Stimulated activated CD4-positive, alpha-beta T cell treated with anti-CD3 and anti-CD28 coated beads, Interleukin-4, amount 100 ng/mL, for 24 hours (primary cell): ENCODE measurements around the gene ZNF143.
"Not testable (repeated sequence)": the region's sequence is repeated elsewhere in the genome, so short reads cannot be mapped to it uniquely, and the experiment has no call there.

ENCODE experiments used
- DNase-seq: peaks from one replicate; pipeline ENCODE4 v3.0.0-alpha.2; 2020

Gene ZNF143

DNA sequence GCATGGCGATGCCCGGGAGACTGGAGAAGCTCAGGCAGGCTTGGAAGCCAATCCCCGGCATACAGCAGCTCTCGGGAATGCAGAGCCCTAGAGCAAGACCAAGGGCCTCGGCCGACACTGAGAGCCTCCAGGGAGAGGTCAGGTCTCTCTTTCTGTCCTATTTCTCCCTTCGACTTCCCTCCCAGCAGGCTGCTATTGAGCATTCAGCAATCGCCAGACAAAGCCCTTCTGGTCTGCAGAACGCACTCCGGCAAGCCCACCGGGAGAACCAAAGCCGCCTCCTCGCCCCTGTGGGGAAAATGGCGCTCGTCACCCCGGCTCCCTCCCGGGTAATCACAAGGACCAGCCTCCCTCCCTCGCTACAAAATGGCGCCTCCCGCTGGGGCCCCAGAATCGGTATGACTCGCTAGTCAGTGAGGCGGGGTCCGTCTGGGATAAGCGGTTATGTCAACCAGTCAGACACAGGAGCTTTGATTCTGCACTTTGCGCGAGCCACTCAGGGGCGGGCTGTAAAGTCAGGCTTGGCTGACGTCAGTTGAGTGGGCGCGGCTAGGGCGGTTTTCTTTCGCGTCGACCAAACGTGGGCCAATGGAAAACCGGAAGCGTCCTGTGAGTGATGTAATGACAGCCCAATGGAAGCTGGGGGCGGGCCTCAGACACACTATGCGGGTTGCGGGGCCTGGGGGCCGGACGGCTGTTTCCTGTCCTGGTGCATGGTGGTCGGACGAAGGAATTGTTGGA is at the start of gene ZNF143:
TSS of gene ZNF143 (plus strand) at position 691 of the 741 bp plus-strand sequence. CDS start 10,297 bp downstream, outside the sequence.
- peak; percentile 100 for DNase-seq

DNA sequence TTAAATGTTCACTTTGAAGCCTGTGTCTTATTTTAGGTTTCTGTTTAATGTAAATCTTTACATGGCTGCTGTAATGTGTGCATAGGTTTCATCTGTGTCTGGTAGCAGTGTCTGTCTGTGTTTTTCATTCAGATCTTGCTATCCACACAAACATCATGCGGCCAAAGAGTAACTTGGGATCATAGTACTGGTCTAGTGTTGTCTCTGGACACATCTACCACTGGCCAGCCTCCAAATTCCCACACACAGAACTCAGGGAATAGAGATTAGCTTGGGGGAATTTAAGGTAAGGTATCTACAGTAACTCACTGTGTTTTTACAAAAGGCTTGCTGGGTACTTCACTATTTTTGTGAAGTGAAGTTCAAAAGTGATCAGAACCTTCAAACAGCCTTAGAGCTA is 32.1 kb upstream of the ZNF143 start:
- DNase-seq: no peak

DNA sequence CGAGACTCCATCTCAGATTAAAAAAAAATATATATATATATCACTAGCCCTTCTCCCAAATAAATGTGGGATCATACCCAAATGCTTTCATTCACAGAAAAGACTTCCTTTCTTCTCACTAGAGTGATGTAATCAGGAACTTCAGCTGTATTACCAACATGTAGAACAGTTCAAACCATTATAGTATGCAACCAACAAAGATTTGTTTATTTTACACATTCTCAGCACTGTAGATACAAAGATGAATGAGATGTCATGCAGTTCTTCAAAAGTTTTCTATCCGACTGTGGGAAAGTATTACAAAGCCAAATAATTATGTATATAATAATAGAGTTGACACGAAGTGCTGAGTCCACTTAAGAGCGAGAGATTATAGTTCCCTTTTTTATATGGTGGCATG is 22.2 kb upstream of the ZNF143 start:
- DNase-seq: no peak

DNA sequence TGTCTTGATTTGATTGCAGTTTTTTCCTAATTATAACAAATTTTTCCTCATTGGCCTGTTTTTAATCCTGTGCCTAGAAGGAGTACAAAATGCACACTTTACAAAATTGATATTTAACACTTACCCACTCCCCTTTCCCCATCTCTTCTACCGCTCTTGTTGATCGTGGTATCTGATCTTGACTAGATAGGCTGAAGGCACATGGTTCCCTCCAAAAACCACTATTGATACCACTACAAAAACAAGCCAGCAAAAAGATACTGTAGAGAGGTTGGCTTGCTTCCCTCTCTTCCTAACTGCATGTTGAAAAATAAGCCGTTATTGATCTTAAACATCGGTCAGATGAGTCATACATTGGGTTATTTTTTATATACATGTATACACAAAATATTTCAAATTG is 14.6 kb upstream of the ZNF143 start:
- no peak for DNase-seq

DNA sequence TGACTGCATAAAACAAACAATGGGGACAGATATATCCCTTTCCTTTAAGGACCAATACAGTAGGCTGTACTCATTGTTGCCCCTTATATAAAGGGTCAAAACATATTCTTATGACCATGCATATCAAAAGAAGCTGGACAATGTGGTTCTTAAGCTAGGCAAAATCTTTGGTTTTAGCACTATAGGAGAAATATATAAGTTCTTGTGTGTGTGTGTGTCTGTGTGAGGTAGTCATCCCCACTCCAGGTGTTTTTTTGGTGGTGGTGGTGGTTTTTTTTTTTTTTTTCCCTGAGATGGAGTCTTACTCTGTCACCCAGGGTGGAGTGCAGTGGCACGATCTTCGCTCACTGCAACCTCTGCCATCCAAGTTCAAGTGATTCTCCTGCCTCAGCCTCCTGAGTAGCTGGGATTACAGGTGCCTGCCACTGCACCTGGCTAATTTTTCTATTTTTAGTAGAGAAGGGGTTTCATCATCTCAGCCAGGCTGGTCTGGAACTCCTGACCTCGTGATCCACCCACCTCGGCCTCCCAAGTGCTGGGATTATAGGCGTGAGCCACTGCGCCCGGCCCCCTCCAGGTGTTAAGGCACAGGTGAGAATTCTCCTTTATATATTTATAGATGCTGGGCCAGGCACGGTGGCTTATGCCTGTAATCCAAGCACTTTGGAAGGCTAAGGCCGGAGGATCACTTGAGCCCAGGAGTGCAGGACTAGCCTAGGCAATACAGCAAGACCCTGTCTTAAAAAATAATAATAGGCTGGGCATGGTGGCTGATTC is 12.0 kb upstream of the ZNF143 start:
- DNase-seq: no peak

DNA sequence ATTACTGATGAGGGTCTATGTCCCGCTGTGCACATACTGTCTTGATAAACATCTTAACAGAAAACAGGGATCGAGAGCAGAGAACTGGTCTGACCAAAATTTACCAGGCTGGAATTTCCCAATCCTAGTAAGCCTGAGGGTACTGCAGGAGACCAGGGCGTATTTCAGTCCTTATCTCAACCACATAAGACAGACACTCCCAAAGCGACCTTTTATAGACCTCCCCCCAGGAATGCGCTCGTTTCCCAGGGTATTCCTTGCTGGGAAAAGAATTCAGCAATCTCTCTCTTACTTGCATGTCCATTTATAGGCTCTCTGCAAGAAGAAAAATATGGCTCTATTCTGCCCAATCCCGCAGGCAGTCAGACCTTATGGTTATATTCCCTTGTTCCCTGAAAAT is 8.8 kb upstream of the ZNF143 start:
- DNase-seq: not testable (repeated sequence)

DNA sequence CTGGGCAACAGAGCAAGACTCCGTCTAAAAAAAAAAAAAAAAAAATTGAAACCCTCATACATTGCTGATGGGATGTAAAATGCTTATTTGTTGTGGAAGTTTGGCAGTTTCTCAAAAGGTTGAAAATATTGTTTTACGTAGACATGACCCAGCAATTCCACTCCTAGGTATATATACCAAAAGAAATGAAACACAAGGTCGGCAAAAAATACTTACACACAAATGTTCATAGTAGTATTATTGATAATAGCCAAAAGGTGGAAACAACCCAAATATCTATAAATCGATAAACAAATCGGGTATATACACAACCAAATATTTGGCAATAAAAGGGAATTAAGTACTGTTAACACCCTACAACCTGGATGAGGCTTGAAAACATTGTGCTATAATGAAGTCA is 5.1 kb upstream of the ZNF143 start:
- DNase-seq: no peak

DNA sequence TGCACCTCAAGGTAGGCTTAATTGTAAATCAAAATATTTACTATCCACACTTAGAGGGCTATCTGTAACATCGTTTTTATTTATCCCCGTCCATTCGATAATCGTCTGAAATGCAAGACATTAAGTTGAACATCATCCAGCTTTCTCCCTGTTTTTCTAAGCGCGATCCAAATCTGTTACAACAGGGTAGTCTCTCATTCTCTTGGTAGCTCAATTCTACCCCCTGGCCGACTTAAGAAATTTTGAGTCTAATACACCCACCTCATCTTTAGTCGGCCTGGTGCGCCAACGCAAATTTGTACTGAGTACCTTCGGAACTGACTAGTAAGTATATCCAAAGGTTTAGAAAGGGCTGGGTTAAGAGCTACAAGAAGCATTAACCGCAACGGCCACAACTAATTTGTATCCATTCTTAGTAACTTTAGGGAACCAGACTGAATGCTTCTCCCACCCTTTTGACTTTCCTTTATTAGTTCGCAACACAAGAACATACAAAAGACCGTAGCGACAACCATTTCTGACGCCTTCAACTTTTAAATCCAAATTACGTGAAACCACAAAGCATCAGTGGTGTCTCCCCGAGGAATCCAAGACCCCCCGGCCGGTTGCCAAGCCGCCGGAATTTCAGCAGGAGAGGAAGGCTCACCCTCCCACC is 1.0 kb upstream of the ZNF143 start:
- peak; percentile 57 for DNase-seq

DNA sequence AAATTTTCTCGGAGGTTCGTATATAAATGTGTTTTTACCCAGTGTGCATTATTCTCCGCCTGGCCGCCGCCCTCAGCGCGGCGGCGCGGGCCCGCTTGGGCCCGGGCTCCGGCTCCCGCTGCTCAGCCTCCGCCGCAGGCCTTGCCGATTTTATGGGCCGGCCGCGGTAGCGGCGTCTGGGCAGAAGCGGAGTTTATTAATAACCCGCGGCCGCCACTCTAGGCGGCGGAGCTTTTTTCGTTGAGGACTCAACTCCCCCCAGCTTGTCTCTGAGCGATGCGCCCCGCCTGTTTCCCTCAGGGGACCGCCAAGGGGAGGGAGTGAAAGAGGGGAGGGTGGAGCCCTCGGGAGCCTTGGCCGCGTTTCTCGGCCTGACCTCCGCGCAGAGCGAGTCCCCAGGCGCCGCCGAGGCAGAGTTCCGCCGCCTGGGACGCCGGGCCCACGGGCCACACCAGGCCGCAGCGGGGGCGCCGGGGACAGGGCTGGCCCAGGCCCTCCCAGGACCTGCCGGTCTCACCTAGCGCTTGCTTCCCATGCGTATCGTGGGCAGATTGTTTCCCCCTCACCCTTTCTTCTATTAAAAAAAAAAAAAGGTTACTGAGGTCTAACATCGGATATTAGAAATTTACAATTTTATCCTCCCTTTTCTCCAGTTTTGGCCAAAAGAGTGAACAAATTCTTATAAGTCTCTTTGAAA is 399 bp downstream of the ZNF143 start:
- DNase-seq: peak; percentile 80

DNA sequence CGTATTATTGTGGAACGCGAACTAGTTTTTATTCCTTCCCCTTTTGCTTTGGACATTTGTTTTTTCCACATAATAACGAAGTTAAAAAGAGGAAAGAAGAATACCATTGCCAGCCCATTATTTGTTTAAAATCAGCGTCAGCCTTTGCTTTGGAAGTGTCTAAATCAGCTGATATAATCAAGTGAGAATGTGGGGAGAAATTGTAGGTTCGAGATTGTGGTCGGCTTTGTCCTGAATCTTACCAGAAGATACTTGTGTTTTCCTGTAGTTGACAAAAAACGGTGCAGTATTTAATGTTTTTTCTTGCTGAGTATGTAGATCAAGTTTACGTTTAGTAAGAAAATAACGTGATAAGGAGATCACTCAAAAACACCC is 935 bp downstream of the ZNF143 start:
- no peak for DNase-seq

DNA sequence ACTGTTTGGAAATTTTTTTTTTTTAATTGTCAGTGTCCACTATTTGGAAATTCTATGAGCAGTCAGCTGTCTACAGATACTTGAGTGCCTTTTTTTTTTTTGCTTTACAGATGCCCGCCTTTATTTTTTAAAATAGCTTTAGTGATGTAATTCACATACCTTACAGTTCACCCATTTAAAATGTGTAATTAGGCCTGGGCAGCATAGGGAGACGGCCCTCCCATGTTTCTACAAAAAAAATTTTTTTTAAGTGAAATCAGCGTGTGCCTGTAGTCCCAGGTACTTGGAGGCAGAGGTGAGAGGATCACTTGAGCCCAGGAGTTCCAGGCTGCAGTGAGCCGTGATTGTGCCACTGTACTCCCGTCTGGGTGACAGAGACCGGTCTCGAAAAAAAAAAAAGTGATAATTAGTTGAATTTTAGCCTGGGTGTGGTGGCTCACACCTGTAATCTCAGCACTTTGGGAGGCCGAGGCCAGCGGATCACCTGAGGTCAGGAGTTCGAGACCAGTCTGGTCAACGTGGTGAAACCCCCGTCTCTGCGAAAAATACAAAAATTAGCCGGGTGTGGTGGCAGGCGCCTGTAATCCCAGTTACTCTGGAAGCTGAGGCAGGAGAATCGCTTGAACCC is 1.5 kb downstream of the ZNF143 start:
- DNase-seq: no peak

DNA sequence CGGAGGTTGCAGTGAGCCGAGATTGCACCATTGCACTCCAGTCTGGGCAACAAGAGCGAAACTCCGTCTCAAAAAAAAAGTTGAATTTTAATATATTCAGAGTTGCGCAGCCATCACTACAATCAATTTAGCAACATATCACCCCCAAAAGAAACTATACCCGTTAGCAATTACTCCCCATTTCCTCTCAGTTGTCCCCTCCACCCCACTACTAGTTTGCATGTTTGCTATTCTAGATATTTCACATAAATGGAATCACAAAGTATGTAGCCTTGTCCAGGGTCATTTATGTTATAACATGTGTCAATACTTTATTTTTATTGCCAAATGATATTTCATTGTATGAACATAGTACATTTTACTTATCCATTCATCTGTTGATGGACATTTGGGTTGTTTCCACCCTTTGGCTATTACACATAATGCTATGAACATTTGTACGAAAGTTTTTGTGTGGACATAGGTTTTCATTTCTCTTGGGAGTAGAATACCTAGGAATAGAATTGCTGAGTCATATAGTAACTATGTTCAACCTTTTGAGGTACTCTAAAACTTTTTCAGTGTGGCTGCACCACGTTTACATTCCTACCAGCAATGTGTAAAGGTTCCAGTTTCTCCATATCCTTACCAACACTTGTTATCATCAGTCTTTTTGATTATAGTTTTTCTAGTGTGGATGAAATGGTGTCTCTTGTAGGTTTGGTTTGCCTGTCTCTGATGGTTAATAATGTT is 2.2 kb downstream of the ZNF143 start:
- no peak for DNase-seq

DNA sequence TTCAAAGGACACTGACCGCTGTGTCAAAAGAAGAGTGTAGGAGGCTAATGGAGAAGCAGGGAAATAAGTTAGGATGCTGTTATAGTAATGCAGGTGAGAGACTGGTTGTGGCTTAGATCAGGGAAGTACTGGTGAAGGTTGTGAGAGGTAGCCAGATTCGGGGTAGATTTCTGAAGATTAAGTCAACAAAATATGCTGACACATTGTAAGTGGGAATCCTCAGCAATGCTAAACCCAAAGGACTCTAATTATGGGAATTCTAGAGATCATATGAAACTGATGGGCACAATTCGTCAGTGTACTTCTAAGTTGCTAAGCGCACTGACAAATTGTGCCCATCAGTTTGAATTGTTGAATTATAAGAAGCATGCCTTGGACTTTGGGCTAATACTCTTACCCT is 10.0 kb downstream of the ZNF143 start:
- DNase-seq: no peak

DNA sequence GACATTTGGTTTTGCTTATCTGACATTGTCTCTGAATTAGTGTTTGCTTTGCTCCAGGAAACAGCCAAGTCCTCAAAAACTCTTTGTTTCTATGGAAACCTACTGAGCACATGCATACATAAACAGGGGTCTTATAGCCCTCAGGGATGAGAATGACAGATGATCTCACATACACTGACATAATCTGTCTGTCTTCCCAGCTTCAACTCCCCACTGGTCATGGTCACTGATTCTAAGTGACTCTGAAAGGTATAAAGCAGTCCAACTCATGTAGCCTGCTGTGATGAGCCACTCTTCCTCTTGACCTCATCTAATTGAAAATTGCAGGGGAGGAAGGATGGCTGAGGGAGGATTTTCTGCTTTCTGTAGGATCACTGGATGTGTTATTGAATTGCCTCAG is 12.6 kb downstream of the ZNF143 start:
- DNase-seq: no peak

DNA sequence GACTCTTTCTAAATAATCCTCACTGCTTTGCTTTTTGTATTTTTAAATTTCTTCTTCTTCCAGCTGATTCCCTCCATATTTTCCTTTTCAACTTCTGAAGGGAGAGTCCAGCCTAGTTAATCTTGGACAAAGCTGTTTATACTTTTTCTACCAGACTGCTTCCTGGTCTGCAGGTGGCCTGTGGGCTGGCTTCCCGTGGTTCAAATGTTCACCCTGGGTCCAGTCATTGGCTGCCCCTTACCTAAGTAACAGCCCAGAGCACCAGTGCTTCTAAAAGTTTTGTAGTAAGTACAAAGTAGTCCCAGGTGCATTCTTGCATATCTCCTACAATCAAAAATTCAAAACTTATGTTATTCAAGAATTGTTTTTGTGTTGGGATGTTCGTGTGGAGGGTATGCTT is 19.1 kb downstream of the ZNF143 start:
- DNase-seq: no peak

DNA sequence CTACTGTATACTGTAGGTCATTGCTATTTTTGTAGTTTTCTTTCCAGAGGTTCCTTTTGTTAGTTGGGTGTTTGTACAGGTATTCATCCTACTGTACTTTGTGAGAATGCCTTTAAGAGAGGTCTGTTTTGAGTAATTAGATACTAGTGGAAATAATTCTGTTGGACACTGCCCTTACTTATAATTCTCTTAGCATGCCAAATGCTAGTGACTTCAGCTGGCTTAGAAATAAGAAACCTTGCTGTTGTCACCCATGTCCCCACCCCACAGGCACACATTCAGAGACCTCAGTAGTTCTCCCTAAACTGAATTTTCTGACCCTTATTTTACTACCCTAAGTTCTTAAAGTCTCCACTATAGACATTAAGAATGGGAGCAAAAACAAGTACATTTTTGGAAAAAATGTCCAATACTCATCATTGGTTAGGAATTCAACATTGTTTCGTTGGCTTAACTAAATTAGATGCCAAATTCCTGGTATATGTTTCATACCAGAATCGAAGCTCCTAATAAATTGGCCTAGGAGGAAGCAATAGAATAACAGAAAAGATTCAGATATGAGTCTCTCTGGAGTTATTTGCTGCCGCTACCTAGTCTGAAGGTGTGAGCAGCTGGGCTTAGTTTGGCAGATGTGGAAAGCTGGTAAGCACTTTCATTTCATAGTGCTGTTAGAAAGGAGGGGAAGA is 28.4 kb downstream of the ZNF143 start:
- no peak for DNase-seq

DNA sequence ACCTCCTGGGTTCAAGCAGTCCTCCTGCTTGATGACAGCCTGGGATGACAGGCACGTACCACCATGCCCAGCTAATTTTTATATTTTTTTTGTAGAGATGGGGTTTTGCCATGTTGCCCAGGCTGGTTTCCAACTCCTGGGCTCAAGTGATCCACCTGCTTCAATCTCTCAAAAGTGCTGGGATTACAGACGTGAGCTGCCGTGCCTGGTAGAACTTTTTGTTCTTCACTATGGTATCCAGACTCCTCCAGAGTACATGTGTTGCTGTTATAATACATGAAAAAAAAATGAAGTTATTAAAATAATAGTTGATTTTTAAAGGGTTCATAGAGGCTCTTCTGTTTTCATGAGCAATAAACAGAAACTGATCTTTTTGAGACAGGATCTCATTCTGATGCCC is 29.6 kb downstream of the ZNF143 start:
- DNase-seq: no peak

DNA sequence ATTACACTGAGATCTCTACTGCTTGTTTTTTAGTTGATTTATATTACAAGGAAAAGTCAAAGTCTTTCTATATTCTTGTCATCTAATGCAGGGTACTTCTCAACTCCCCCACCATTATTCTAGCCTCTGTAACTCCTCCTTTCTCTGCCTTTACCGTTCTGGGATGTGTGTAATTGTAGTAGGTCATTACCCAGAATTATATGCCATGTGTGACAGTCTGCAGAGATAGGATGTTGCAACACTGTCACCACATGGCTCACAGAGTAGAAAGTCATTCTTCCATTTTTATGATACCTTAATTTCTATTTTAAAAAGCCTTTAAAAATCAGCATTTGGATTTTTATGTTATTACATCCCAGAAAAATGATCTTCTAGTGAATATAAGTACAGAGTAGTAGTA is 32.7 kb downstream of the ZNF143 start:
- no peak for DNase-seq

DNA sequence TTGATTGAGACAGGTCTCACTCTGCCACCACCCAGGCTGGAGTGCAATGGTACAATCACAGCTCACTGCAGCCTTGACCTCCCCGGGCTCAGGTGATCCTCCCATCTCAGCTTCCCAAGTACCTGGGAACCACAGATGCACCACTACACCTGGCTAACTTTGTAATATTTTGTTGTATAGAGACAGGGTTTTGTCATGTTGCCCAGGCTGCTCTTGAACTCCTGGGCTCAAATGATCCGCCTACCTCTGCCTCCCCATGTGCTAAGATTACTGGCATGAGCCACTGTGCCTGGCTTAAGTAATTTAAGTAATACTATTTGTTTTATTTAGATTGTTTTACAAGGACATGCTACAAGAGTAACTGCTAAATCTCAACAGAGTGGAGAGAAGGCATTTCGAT is 33.5 kb downstream of the ZNF143 start:
- DNase-seq: no peak

DNA sequence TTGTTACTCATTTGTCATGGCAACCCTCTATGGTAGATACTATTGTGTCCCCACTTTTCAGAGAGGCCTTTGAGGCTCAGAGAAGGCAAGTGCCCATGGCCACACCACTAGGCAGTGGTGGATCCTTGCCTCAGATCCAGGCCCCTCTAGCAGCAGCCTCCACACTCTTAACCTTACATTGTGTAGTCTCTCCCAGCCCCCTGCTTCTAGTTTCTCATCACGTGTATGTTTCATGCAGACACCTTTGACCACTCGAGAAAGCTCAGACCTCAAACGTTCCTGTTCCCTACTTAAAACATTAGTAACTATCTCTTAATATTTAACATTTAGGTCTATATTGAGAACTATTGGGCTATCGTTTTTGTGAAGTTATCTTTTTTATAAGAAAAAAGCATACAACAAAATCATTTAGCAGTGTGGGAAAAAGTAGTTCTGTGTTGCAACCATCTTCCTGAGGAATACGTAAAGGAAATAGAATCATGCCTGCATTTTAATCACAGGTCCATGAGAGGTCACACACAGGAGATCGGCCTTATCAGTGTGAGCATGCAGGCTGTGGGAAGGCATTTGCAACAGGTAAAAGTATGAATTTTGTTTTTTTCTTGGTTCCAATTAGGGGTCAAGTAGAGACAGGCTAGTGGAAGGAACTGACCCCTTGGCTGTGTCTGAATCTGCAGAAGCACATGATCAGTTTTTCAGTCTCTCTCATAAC is 35.1 kb downstream of the ZNF143 start:
- DNase-seq: no peak
